GM18519 (cell line): ENCODE results near the gene BMP7.

Experiments
- ATAC-seq: cut with Tn5 transposase; IDR thresholded peaks from one replicate; pipeline ENCODE4 v1.9.1; 2021; ENCODE audit warnings: mild to moderate bottlenecking, moderate library complexity; ENCODE audit not compliant: unreplicated experiment, low FRiP score

BMP7 gene

DNA sequence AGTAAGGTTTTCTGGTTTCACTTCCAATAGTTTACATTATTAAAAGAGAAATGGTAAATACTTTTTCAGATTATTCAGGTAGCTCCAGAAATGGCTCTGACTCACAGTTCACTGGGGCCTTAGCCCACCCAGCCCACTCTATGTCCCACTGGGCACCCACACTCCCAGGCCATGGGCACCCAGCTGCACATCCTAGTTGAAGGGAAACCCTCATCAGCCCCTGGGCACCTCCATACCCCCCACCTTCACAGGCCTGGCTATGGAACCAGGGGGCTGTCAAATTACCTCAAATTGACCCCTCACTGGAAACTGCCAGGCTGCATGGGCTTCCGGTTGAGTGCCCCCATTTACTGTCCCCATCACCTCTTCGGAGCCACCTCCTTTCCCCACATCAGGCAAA is 51.5 kb downstream of the BMP7 start:
- no peak for ATAC-seq

- ATAC-seq: no peak
Measured at GRCh38 chr20:57214427-57214826, 52.0 kb downstream of the BMP7 start.

- ATAC-seq: no peak
Measured at GRCh38 chr20:57213924-57214323, 52.5 kb downstream of the BMP7 start.

DNA sequence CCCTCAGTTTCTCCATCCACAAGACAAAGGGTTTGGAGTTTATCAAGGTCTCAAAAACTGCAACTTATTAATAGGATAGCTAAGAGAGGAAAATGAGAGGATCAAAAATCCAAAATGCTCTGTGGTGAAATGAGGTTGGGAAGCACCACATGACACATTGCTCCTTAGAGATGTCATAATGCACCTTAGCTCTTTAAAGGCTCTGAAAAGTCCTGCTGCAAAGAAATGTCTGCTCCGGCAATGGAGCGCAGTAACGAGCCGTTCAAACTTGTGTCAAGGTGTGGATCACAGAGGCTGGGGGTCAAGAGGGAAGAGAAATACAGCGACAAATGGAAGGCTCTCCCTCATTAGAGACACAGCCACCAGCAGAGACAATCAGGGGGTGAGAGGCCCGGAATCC is 53.1 kb downstream of the BMP7 start:
- ATAC-seq: no peak

DNA sequence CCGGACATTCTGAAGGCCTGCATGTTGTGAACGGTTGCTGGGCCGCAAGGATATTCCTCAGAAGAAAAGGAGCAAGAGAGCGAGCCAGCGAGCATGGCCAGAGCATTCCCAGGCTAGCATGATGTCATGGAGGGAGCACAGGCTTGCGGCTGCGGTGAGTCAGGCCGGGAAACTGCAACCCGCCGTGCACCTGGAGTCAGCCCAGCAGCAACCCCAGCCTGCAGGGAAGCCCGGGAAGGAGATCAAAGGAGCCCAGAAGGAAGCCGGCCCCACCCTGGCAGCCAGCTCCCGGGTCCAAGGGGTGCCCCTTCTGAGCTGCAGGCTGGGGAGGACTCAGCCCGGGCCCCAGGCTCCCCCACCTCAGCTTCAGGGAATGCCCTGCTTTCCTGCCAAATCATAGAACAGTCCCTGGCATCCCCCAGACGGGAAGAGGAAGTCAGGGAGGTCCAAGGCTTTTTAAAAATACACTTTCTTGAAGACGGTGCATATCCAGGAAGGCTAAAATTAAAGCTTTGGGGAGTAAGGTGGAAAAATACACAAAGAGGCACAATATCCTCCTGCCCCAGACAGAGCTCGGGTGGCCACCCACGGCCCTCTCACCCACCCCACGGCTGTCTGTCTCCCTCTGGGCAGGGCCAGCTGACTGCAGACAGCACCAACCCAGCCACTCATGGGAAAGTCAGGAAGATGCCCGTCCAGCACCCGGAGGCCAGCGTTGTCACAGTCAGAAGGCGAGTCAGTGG is 53.7 kb downstream of the BMP7 start:
- no peak for ATAC-seq

DNA sequence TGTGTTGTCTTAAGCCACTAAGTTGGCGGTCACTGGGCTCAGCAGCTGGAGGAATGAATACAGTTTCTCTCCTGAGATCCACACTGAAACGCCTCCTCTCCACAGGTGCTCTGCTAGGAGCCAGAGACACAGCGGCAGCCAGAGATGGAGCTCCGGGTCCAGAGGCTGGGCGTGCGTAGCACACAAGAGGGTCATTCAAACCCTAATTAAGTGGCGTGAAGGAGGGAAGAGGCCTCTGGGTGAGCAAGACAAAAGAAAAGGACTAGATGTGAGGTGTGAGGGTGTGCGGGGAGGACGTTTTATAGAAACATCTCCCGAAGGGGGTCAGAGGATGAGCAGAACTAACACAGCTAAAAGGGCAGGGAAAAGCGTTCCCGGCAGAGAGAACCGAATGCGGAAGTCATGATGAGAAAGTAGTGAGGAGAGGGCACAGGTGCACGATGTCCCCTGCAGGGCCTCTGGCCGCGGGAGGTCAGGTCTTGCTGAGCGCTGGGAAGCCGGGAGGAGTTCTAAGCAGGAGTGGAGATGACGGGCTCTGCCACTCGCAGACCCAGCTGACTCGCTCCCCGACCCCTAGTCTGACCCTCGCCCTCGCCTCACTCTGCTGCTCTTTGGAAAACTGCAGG is 54.4 kb downstream of the BMP7 start:
- ATAC-seq: no peak

GRCh38 chr20:57211406-57211805 is 55.0 kb downstream of the BMP7 start:
- ATAC-seq: no peak

- ATAC-seq: no peak
Measured at GRCh38 chr20:57210911-57211280, 55.5 kb downstream of the BMP7 start.

- no peak for ATAC-seq
Measured at GRCh38 chr20:57210054-57210910, 56.2 kb downstream of the BMP7 start.

DNA sequence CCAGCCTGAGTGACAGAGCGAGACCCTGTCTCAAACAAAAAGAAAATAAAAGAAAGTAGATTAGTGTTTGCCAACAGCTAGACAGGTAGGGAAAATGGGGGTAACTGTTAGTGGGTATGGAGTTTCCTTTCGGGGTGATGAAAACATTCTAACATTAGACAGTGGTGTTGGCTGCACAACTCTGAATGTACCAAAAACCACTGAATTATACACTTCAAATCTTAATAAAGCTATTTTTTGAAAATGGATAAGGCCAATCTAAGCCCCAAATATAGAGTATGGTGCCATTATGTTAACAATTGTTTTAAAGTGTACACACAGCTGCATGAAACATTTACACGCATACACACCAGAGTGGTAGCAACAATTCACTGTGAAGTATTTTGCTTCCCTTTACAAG is 57.0 kb downstream of the BMP7 start:
- ATAC-seq: no peak

GRCh38 chr20:57208198-57208597 is 58.2 kb downstream of the BMP7 start:
- no peak for ATAC-seq

DNA sequence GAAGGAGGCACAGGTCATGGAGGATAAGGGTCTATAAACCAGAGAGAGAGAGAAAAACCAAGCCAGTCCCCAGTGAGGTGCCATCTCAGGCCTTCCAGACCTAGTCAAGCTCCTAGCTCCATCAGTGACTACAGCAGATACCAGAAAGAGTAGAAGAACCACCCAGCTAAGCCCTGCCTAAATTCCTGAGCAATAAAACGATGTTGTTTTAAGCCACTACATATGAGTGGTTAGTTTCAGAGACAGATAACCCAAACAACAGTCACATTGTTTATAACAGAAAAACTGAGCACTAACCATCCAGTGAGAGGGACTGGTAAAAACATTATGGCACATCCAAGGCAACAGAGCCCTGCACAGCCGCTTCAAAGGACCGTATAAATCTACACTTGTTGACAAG is 59.2 kb downstream of the BMP7 start:
- ATAC-seq: no peak

GRCh38 chr20:57205606-57206219 is 60.7 kb downstream of the BMP7 start:
- no peak for ATAC-seq

DNA sequence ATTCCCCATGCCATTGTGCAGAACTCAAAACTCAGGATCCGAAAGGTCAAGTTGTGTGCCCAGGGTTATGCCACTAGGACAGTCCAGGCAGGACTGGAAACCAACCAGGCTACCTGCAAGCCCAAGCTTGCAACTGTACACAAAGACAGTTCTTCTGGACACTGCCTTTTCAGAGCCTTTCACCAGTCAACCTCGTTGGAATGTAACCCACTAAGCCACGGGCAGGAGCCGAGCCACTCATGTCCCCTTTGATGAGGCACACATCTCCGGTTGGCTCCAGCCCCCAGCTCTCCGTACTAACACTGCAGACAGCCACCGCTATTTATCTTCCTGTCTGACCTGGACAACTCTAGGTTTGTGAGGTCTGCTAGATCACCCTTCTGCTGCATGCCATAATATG is 62.5 kb downstream of the BMP7 start:
- ATAC-seq: no peak

DNA sequence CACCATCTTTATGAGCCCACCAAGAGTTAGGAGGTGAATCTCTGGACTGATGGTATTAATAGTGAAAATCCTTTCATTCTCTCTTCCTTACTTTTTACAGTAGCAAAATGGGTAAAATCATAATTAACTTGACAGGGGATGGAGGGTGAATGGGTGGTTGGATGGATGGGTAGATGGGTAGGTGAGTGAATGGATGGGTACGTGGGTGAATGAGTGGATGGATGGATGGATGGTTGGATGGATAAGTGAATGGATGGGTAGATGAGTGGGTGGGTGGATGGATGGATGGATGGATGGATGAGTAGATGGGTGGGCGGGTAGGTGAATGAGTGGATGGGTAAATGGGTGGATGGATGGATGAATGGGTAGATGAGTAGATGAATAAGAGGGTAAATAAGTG is 63.2 kb downstream of the BMP7 start:
- ATAC-seq: no peak

GRCh38 chr20:57202309-57202708 is 64.1 kb downstream of the BMP7 start:
- ATAC-seq: no peak

GRCh38 chr20:57200882-57201695 is 65.4 kb downstream of the BMP7 start:
- no peak for ATAC-seq

DNA sequence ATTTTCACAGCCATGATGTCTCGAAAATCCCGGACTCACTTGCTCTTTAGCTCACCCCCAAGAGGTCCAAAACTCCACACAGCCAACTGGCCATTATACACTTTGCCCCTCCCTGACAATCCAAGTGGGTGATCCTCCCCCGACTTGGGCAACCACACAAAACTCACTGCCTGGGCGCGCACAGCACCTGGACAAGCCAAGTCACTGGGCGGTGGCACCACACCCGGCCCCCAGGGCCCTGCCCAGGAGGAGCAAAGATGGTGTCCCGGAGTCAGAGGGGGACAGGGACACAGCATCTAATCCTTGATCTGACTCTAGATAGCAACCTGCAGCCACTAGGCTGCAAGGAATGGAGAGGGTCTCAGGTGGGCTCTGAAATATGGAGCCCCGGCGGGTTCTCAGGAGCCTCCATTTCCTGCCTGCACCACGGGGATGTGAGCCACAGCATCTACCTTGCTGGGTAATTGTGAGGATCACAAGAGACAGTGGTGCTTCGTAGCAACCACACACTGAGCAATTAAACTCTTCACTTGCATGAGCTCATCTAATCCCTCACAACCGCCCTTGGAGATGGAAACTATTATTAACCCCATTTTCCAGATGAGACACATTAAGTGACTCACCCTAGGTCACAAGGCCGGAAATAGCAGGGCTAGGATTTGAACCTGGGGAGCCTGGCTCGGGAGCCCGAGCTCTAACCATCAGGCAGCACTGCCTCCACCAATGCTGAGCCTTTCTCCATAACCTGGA is 66.6 kb downstream of the BMP7 start:
- no peak for ATAC-seq
